ENCODE measurements around the gene HSP90B1. TPM values are rescaled to one million over a fixed set of nuclear protein-coding genes. Genes with fewer than 3 reads are reported as not detected.

HSP90B1 gene
- total and polyA plus RNA-seq, 9 of the 15 experiments (the other 6 are each of a cell fraction or from before 2014, with no cell fraction given), result 196 to 719 (median 557) TPM

GRCh38 chr12:103965590-103966504 is 35.6 kb downstream of the HSP90B1 start, which contains the start of gene TDG (continued):
- TF ChIP-seq SRSF9 (IDR thresholded peaks at IDR 0.05; ENCODE audit: borderline replicate concordance, low read depth, low read length), result no peak
- no peak for TF ChIP-seq ETV5 (CRISPR knock-in tag; IDR thresholded peaks at IDR 0.05; ENCODE audit: low read depth)
- no peak for TF ChIP-seq RFX7 (CRISPR knock-in tag; IDR thresholded peaks at IDR 0.05)
- TF ChIP-seq RBM25 (IDR thresholded peaks at IDR 0.05; ENCODE audit: low read depth, low read length, severe bottlenecking), result peak; percentile 29
- no peak for TF ChIP-seq JUN (IDR thresholded peaks at IDR 0.05; ENCODE audit: borderline replicate concordance, low read depth, low read length)
- no peak; the same call in 1 of the 2 replicates for TF ChIP-seq JUN (CRISPR knock-in tag; IDR thresholded peaks at IDR 0.05; ENCODE audit: borderline replicate concordance)
- no peak for TF ChIP-seq CEBPB (tag; IDR thresholded peaks at IDR 0.05)
- no peak for TF ChIP-seq HDAC6 (IDR thresholded peaks at IDR 0.05; ENCODE audit: low read depth, low read length)
- peak; percentile 87 for TF ChIP-seq PHF20 (IDR thresholded peaks at IDR 0.05; ENCODE audit: partially characterized antibody)
- no peak for TF ChIP-seq ZNF347 (CRISPR knock-in tag; IDR thresholded peaks at IDR 0.05; ENCODE audit: low read depth)
- TF ChIP-seq RBM14 (IDR thresholded peaks at IDR 0.05; ENCODE audit: borderline replicate concordance, insufficient read depth, low read depth, low read length), result no peak
- TF ChIP-seq ZNF143 (CRISPR knock-in tag; IDR thresholded peaks at IDR 0.05), result peak; percentile 78
- TF ChIP-seq CREB1 (IDR thresholded peaks at IDR 0.05), result peak; percentile 42
- peak; percentile 74 for TF ChIP-seq CREB1 (CRISPR knock-in tag; IDR thresholded peaks at IDR 0.05)
- peak; percentile 34 for TF ChIP-seq PML (IDR thresholded peaks at IDR 0.05; ENCODE audit: low read length)
- peak; percentile 89 for TF ChIP-seq VEZF1 (CRISPR knock-in tag; IDR thresholded peaks at IDR 0.05)
- no peak for TF ChIP-seq ADNP (tag; IDR thresholded peaks at IDR 0.05)
- no peak for TF ChIP-seq SNAPC5 (CRISPR knock-in tag; IDR thresholded peaks at IDR 0.05)
- TF ChIP-seq KAT2B (IDR thresholded peaks at IDR 0.05; ENCODE audit: low read depth, low read length), result no peak
- TF ChIP-seq MTF1 (CRISPR knock-in tag; IDR thresholded peaks at IDR 0.05; ENCODE audit: borderline replicate concordance), result no peak
- peak; percentile 92 for TF ChIP-seq EGR1 (conservative IDR thresholded peaks at IDR 0.05)
- TF ChIP-seq GTF2F1 (IDR thresholded peaks at IDR 0.05; ENCODE audit: low read depth, low read length), result peak; percentile 85; the same call in 1 of the 2 replicates
- TF ChIP-seq DIDO1 (tag; IDR thresholded peaks at IDR 0.05; ENCODE audit: low read depth), result peak; percentile 80
- TF ChIP-seq THRB (CRISPR knock-in tag; conservative IDR thresholded peaks at IDR 0.05), result no peak
- TF ChIP-seq RB1 (IDR thresholded peaks at IDR 0.05; ENCODE audit: low read depth), result peak; percentile 23; the same call in 1 of the 2 replicates
- TF ChIP-seq STAG1 (CRISPR knock-in tag; IDR thresholded peaks at IDR 0.05; ENCODE audit: borderline replicate concordance), result no peak
- TF ChIP-seq SUPT5H (IDR thresholded peaks at IDR 0.05), result peak; percentile 93
- peak; percentile 51 to 79; a peak in 3 of 4 replicates for TF ChIP-seq NONO (IDR thresholded peaks at IDR 0.05; ENCODE audit: low read depth in 2 of 2, low read length in 1 of 2)

Data from K562 (cell line).